Keratinocyte (primary cell): ENCODE results near the gene GPR160. TPM values are rescaled to one million over a fixed set of nuclear protein-coding genes. Genes with fewer than 3 reads are reported as not detected.

Experiments
- DNase-seq: peaks from one replicate; pipeline ENCODE4 v3.0.0-alpha.2; 2011; ENCODE audit warnings: low read depth, missing footprints, low spot score
- FAIRE-seq: peaks from 2 replicates; lab custom pipeline; 2011; peaks lifted over from hg19 to GRCh38; lab: Jason Lieb, UNC
- H2AFZ ChIP-seq: 2 replicates; pipeline ENCODE4 v1.6.0; 2012; ENCODE audit warnings: low read length, control low read depth, inconsistent platforms; ENCODE audit not compliant: control insufficient read depth
- H3K27ac ChIP-seq: 2 replicates; pipeline ENCODE4 v1.5.1; 2011; ENCODE audit warnings: low read length; ENCODE audit not compliant: control insufficient read depth, insufficient read depth
- H3K27me3 ChIP-seq: 3 replicates; pipeline ENCODE4 v1.6.0; 2011; ENCODE audit warnings: low read length; ENCODE audit not compliant: control insufficient read depth, insufficient read depth; ENCODE audit errors: extremely low read depth
- H3K36me3 ChIP-seq, 2 experiments: 2 replicates in 1 of 2; 3 replicates in 1 of 2; pipeline ENCODE4 v1.5.1; 2011; ENCODE audit warnings: low read length in 2 of 2, mild to moderate bottlenecking in 1 of 2; ENCODE audit not compliant: control insufficient read depth in 2 of 2, insufficient read depth in 2 of 2; ENCODE audit errors: extremely low read depth in 1 of 2
- H3K4me1 ChIP-seq: 3 replicates; pipeline ENCODE4 v1.5.1; 2011; ENCODE audit warnings: low read length; ENCODE audit not compliant: control insufficient read depth, insufficient read depth; ENCODE audit errors: extremely low read depth
- H3K4me2 ChIP-seq: 3 replicates; pipeline ENCODE4 v1.6.0; 2011; ENCODE audit warnings: low read depth, low read length; ENCODE audit not compliant: control insufficient read depth, insufficient read depth; ENCODE audit errors: extremely low read depth
- H3K4me3 ChIP-seq, 3 experiments: fragments of 200-600 bp in 1 of 3; sonication (generic) in 1 of 3; 2 replicates in 2 of 3; 3 replicates in 1 of 3; pipeline ENCODE4 v1.5.1; 2011 to 2016; ENCODE audit warnings: low read length in 3 of 3, mild to moderate bottlenecking in 3 of 3, control low read depth in 2 of 3, inconsistent platforms in 1 of 3, low read depth in 1 of 3, mixed read lengths in 1 of 3, mixed run types in 1 of 3, moderate library complexity in 1 of 3; ENCODE audit not compliant: control insufficient read depth in 2 of 3, insufficient read depth in 2 of 3; ENCODE audit errors: extremely low read depth in 1 of 3
- H3K79me2 ChIP-seq: 2 replicates; pipeline ENCODE4 v1.6.0; 2012; ENCODE audit warnings: low read length; ENCODE audit not compliant: control insufficient read depth, insufficient read depth
- H3K9ac ChIP-seq: 3 replicates; pipeline ENCODE4 v1.6.0; 2011; ENCODE audit warnings: low read length; ENCODE audit not compliant: control insufficient read depth, insufficient read depth; ENCODE audit errors: extremely low read depth
- H3K9me1 ChIP-seq: 3 replicates; pipeline ENCODE4 v1.6.0; 2011; ENCODE audit warnings: low read length; ENCODE audit not compliant: control insufficient read depth, insufficient read depth; ENCODE audit errors: extremely low read depth
- H3K9me3 ChIP-seq: 2 replicates; pipeline ENCODE4 v1.5.1; 2012; ENCODE audit warnings: low read depth, low read length; ENCODE audit not compliant: control insufficient read depth
- H4K20me1 ChIP-seq: 3 replicates; pipeline ENCODE4 v1.6.0; 2011; ENCODE audit warnings: low read length; ENCODE audit not compliant: control insufficient read depth, insufficient read depth; ENCODE audit errors: extremely low read depth
- CTCF ChIP-seq, 3 experiments: IDR thresholded peaks in 1 of 3; conservative IDR thresholded peaks in 1 of 3; optimal IDR thresholded peaks in 1 of 3; 2 replicates in 2 of 3; 3 replicates in 1 of 3; pipeline versions ENCODE3 to v1.5.1; 2011; ENCODE audit warnings: low read length in 3 of 3, mild to moderate bottlenecking in 3 of 3, moderate library complexity in 2 of 3, control low read depth in 1 of 3, inconsistent platforms in 1 of 3; ENCODE audit not compliant: insufficient read depth in 2 of 3; ENCODE audit errors: extremely low read depth in 1 of 3
- EZH2 ChIP-seq: IDR thresholded peaks from one replicate; pipeline ENCODE4 v1.6.1; 2012; ENCODE audit warnings: inconsistent platforms, mild to moderate bottlenecking, low read length, moderate library complexity
- dilution Hi-C: fragments of 300-500 bp; cut with MboI; formaldehyde crosslinking; loops from one replicate; pipeline ENCODE4 v1.7.0; 2020; ENCODE audit warnings: low sequenced_read_pairs; ENCODE audit not compliant: extremely low pct_ligation_motif_present
- polyA plus RNA-seq, 5 experiments: library from polyadenylated mRNA; depleted of rRNA in 3 of 5; stranded (reverse) in 3 of 5; stranded (forward) in 1 of 5; unstranded in 1 of 5; fragments of >200 nt; gene quantifications; 1 replicate in 1 of 5; 2 replicates in 3 of 5; 3 replicates in 1 of 5; pipeline versions ENCODE4 v1.2.1 to v1.2.3, GENCODE V29; 2011 to 2012; ENCODE audit warnings: missing spikeins in 2 of 5, low read depth in 1 of 5, low replicate concordance in 1 of 5

GPR160 gene
- polyA plus RNA-seq, 1 donor (not counting 4 experiments of a cell fraction or from before 2014, with no cell fraction given): 0.22 TPM

GRCh38 chr3:170062068-170062467 is 24.3 kb downstream of the GPR160 start:
- no peaks in the 10 kb centered on the region for H3K79me2 ChIP-seq
- dilution Hi-C loops: no loop called here
- TF ChIP-seq EZH2 (no peak), CTCF (optimal IDR thresholded peaks at IDR 0.05 in 1 of 3, IDR thresholded peaks at IDR 0.05 in 1 of 3, conservative IDR thresholded peaks at IDR 0.05 in 1 of 3; ENCODE audit: extremely low read depth in 1 of 3, insufficient read depth in 2 of 3, low read length in 3 of 3) (no peak)
- H3K27ac ChIP-seq: no peak overlapping the region
- no peaks in the 10 kb centered on the region for H3K9me1 ChIP-seq
- no peak overlapping the region for H2AFZ ChIP-seq
- H3K27me3 ChIP-seq: no peaks in the 10 kb centered on the region
- no peak overlapping the region for H3K4me3 ChIP-seq
- no peak for FAIRE-seq
- no peak overlapping the region for H3K4me2 ChIP-seq
- no peak overlapping the region for H3K9ac ChIP-seq
- no peaks in the 10 kb centered on the region for H3K9me3 ChIP-seq
- DNase-seq: no peak
- no peaks in the 10 kb centered on the region for H4K20me1 ChIP-seq
- no peaks in the 10 kb centered on the region for H3K36me3 ChIP-seq
- H3K4me1 ChIP-seq: no peaks in the 10 kb centered on the region

GRCh38 chr3:170062769-170063168 is 25.0 kb downstream of the GPR160 start:
- no peak for FAIRE-seq
- TF ChIP-seq CTCF (optimal IDR thresholded peaks at IDR 0.05 in 1 of 3, IDR thresholded peaks at IDR 0.05 in 1 of 3, conservative IDR thresholded peaks at IDR 0.05 in 1 of 3; ENCODE audit: extremely low read depth in 1 of 3, insufficient read depth in 2 of 3, low read length in 3 of 3) (no peak), EZH2 (no peak)
- dilution Hi-C loops: no loop called here
- Histone ChIP-seq H3K4me2 (no peak overlapping the region), H3K79me2 (no peaks in the 10 kb centered on the region), H3K4me1 (no peaks in the 10 kb centered on the region), H3K9me3 (no peaks in the 10 kb centered on the region), H3K9me1 (no peaks in the 10 kb centered on the region), H4K20me1 (no peaks in the 10 kb centered on the region), H3K9ac (no peak overlapping the region), H3K4me3 (no peak overlapping the region), H3K27ac (no peak overlapping the region), H3K27me3 (no peaks in the 10 kb centered on the region), H3K36me3 (no peaks in the 10 kb centered on the region), H2AFZ (no peak overlapping the region)
- no peak for DNase-seq
